GM12878 (cell line): ENCODE measurements around the gene EXOC3L1. TPM values are rescaled to one million over a fixed set of nuclear protein-coding genes. Genes with fewer than 3 reads are reported as not detected.
A peak's percentile ranks its signal among the peaks of the same experiment; 100 is the strongest.

Experiments used
- ATAC-seq: fragments of 200-7000 bp; cut with Tn5 transposase; 3 replicates; pipeline ENCODE4 v1.9.1; 2020; ENCODE audit warnings: mild to moderate bottlenecking, moderate library complexity
- BruUV-seq: library from RNA; stranded (reverse); fragments of 400-500 nt; replicated peaks from 2 replicates; lab custom pipeline; 2021; lab: Mats Ljungman, UMichigan
- CTCF ChIA-PET: fragments of 300-600 bp; sonication (Branson Sonifier 250); formaldehyde crosslinking; extraction: SDS; loops from one replicate; lab custom pipeline; 2021; ENCODE audit warnings: inconsistent platforms; lab: Yijun Ruan, JAX
- POLR2A ChIA-PET: fragments of 350-600 bp; formaldehyde crosslinking; extraction: SDS; loops from one replicate; lab custom pipeline; 2021; ENCODE audit warnings: inconsistent platforms; lab: Charles Lee
- RAD21 ChIA-PET: fragments of 300-600 bp; sonication (Branson Sonifier 250); formaldehyde crosslinking; loops from one replicate; lab custom pipeline; 2023; ENCODE audit warnings: antibody characterized with exemption; ENCODE audit not compliant: unreplicated experiment; lab: Charles Lee
- SMC1A ChIA-PET: fragments of 300-600 bp; sonication (Branson Sonifier 250); formaldehyde crosslinking; loops from one replicate; lab custom pipeline; 2023; ENCODE audit not compliant: unreplicated experiment, uncharacterized antibody; lab: Charles Lee
- DNase-seq: peaks from one replicate; pipeline ENCODE4 v3.0.0-alpha.2; 2011; ENCODE audit warnings: low read depth, low spot score
- FAIRE-seq: peaks from 3 replicates; lab custom pipeline; 2011; peaks lifted over from hg19 to GRCh38; lab: Jason Lieb, UNC
- H2AFZ ChIP-seq: 2 replicates; pipeline ENCODE4 v1.6.0; 2011; ENCODE audit warnings: low read depth, low read length, control low read depth; ENCODE audit not compliant: control insufficient read depth
- H3K27ac ChIP-seq: 2 replicates; pipeline ENCODE4 v1.5.1; 2011; ENCODE audit warnings: control low read depth; ENCODE audit not compliant: control insufficient read depth, insufficient read depth
- H3K27me3 ChIP-seq, 2 experiments: replicated peaks in 1 of 2; 2 replicates each; pipeline versions ENCODE4 v1.6.0 to v1.6.1; 2011; ENCODE audit warnings: low read length in 1 of 2; ENCODE audit not compliant: control insufficient read depth in 2 of 2, insufficient read depth in 2 of 2
- H3K36me3 ChIP-seq, 2 experiments: 2 replicates each; pipeline ENCODE4 v1.5.1; 2011; ENCODE audit warnings: low read length in 1 of 2; ENCODE audit not compliant: control insufficient read depth in 2 of 2, insufficient read depth in 2 of 2
- H3K4me1 ChIP-seq: 2 replicates; pipeline ENCODE4 v1.6.1; 2011; ENCODE audit warnings: mild to moderate bottlenecking, low read length, moderate library complexity, mixed read lengths; ENCODE audit not compliant: control insufficient read depth, insufficient read depth
- H3K4me2 ChIP-seq: 2 replicates; pipeline ENCODE4 v1.6.0; 2011; ENCODE audit warnings: control low read depth; ENCODE audit not compliant: control insufficient read depth, insufficient read depth
- H3K4me3 ChIP-seq: fragments of 200-600 bp; sonication (generic); 2 replicates; pipeline ENCODE4 v1.5.1; 2016
- H3K79me2 ChIP-seq: 2 replicates; pipeline ENCODE4 v1.6.0; 2011; ENCODE audit warnings: low read length; ENCODE audit not compliant: control insufficient read depth, insufficient read depth
- H3K9ac ChIP-seq: 2 replicates; pipeline ENCODE4 v1.8.0; 2011; ENCODE audit warnings: low read length, control low read depth, mixed read lengths; ENCODE audit not compliant: control insufficient read depth, insufficient read depth
- H3K9me3 ChIP-seq: replicated peaks from 3 replicates; pipeline ENCODE4 v1.5.1; 2011; ENCODE audit warnings: mild to moderate bottlenecking, low read length; ENCODE audit not compliant: control insufficient read depth, insufficient read depth
- H4K20me1 ChIP-seq: 2 replicates; pipeline ENCODE4 v1.6.0; 2011; ENCODE audit not compliant: control insufficient read depth, insufficient read depth
- CREB1 ChIP-seq: IDR thresholded peaks from 2 replicates; pipeline ENCODE4 v1.6.1; 2012; ENCODE audit warnings: low read depth, mild to moderate bottlenecking, inconsistent platforms
- CTCF ChIP-seq, 3 experiments: IDR thresholded peaks in 2 of 3; conservative IDR thresholded peaks in 1 of 3; 2 replicates each; pipeline ENCODE4 v1.5.1; 2011; ENCODE audit warnings: low read depth in 3 of 3, low read length in 3 of 3, mild to moderate bottlenecking in 3 of 3, control low read depth in 2 of 3, moderate library complexity in 2 of 3, inconsistent platforms in 1 of 3, mixed read lengths in 1 of 3; ENCODE audit not compliant: control insufficient read depth in 2 of 3, insufficient read depth in 1 of 3; ENCODE audit errors: extremely low read depth in 1 of 3
- E2F4 ChIP-seq: IDR thresholded peaks from 2 replicates; pipeline ENCODE4 v1.6.1; 2012; ENCODE audit warnings: low read depth, low read length, improper control_type of control experiment
- GABPA ChIP-seq: IDR thresholded peaks from 2 replicates; pipeline ENCODE4 v1.6.1; 2014; ENCODE audit warnings: antibody characterized with exemption, low read depth, mild to moderate bottlenecking, inconsistent platforms
- KLF5 ChIP-seq: fragments of 450-650 bp; IDR thresholded peaks from 2 replicates; pipeline ENCODE4 v1.6.1; 2014; ENCODE audit warnings: mild to moderate bottlenecking; ENCODE audit not compliant: partially characterized antibody
- PAX5 ChIP-seq: IDR thresholded peaks from 2 replicates; pipeline ENCODE4 v1.6.1; 2011; ENCODE audit warnings: low read depth, low read length, borderline replicate concordance
- POLR2AphosphoS5 ChIP-seq: IDR thresholded peaks from 2 replicates; pipeline ENCODE4 v1.6.1; 2011; ENCODE audit warnings: mild to moderate bottlenecking, low read length, inconsistent platforms
- RAD21 ChIP-seq: IDR thresholded peaks from 2 replicates; pipeline ENCODE4 v1.6.1; 2011; ENCODE audit warnings: mild to moderate bottlenecking, low read depth, low read length, moderate library complexity; ENCODE audit not compliant: insufficient read depth
- ZNF217 ChIP-seq: fragments of 450-650 bp; IDR thresholded peaks from 2 replicates; pipeline ENCODE4 v1.6.1; 2017; ENCODE audit warnings: antibody characterized with exemption, mild to moderate bottlenecking
- WGBS: methylation state at CpG from one replicate; pipeline ENCODE4 v1.1.6; 2016; ENCODE audit warnings: low lambda C conversion rate; ENCODE audit not compliant: insufficient replicate concordance, insufficient coverage; ENCODE audit errors: missing lambda C conversion rate; 5-methylcytosine and 5-hydroxymethylcytosine counted together
- in situ Hi-C: fragments of 300-500 bp; cut with MboI; formaldehyde crosslinking; loops from 9 replicates; pipeline ENCODE4 v1.14.3; 2018; ENCODE audit warnings: mixed read lengths
- intact Hi-C: fragments of 100-400 bp; cut with micrococcal nuclease; formaldehyde crosslinking; loops from one replicate; pipeline ENCODE4 v1.14.2; 2022; ENCODE audit not compliant: unreplicated experiment
- polyA plus RNA-seq, 11 experiments: library from polyadenylated mRNA; depleted of rRNA in 4 of 11; unstranded in 6 of 11; stranded (reverse) in 5 of 11; fragments of >200 nt; fragmentation: Nextera tagmentation in 4 of 11; fragmentation: Illumina TruSeq in 1 of 11; extraction: Ambion mirVana in 4 of 11; extraction: Trizol in 1 of 11; gene quantifications; 1 replicate in 1 of 11; 2 replicates in 10 of 11; pipeline versions ENCODE4 v1.2.1 to v1.2.3, GENCODE V29; 2011 to 2016; ENCODE audit warnings: inconsistent platforms in 2 of 11, missing spikeins in 2 of 11, low read depth in 1 of 11
- total RNA-seq, 4 experiments: library from RNA; depleted of rRNA in 3 of 4; stranded (reverse); fragments of >200 nt in 3 of 4; fragmentation: Illumina TruSeq in 1 of 4; extraction: Trizol in 1 of 4; gene quantifications; 2 replicates each; pipeline versions ENCODE4 v1.2.1 to v1.2.3, GENCODE V29; 2013 to 2021

EXOC3L1 gene
- total and polyA plus RNA-seq, 10 of the 15 experiments (the other 5 are each of a cell fraction or from before 2014, with no cell fraction given), result 0.07 to 0.42 TPM; not detected in 8

GRCh38 chr16:67192781-67193361, 2.9 kb upstream of the EXOC3L1 start:
- H3K79me2 ChIP-seq, result peaks cover 23% of the 10 kb centered on the region
- ATAC-seq (peak; percentile 37), FAIRE-seq (peak; percentile 18), DNase-seq (no peak)
- no TSS peak for BruUV-seq
- H3K36me3 ChIP-seq, result peaks cover 14 to 26% of the 10 kb centered on the region in 2 experiments
- intact Hi-C loops (loop anchor here (2.0 kb wide), 1 partner anchor 54 kb away; the partner anchor contains the start of gene FHOD1), in situ Hi-C loops (no loop called here)
- peak overlapping the region; percentile 95 for H3K4me2 ChIP-seq
- H3K27me3 ChIP-seq, result no peaks in the 10 kb centered on the region
- peak overlapping the region; percentile 99 for H3K4me3 ChIP-seq
- H4K20me1 ChIP-seq, result peaks cover 7% of the 10 kb centered on the region
- ChIA-PET POLR2A (interaction anchor here (0.6 to 4.7 kb wide), 7 partner anchors 9 to 34 kb away, joined by 3 to 22 read pairs (median 3); partner anchors contain the start of gene TMEM208), SMC1A (interaction anchor here (0.8 to 2.1 kb wide), 4 partner anchors 52 to 175 kb away, joined by 3 to 9 read pairs (median 3); partner anchors contain the start of gene PHAF1), RAD21 (interaction anchor here (0.8 to 1.7 kb wide), 6 partner anchors 9 to 54 kb away, joined by 3 to 7 read pairs (median 4); partner anchors contain the start of genes FHOD1, NOL3 and TMEM208), CTCF (interaction anchor here (0.6 to 1.8 kb wide), 9 partner anchors 18 to 239 kb away, joined by 3 to 11 read pairs (median 4); partner anchors contain the start of genes FBXL8, TMEM208 and TRADD)
- H3K9ac ChIP-seq, result peak overlapping the region; percentile 97
- peaks cover 8% of the 10 kb centered on the region for H3K4me1 ChIP-seq
- WGBS, result 2% methylated on average over 17 of the region's 17 CpGs
- peak overlapping the region; percentile 79 for H3K27ac ChIP-seq
- TF ChIP-seq PAX5 (no peak), E2F4 (no peak), KLF5 (no peak), ZNF217 (no peak), POLR2AphosphoS5 (0 out of 2 replicates have a peak, but pooled peaks have one; percentile 44), GABPA (no peak), RAD21 (no peak), CTCF (IDR thresholded peaks at IDR 0.05 in 2 of 3, conservative IDR thresholded peaks at IDR 0.05 in 1 of 3; ENCODE audit: control insufficient read depth in 2 of 3, extremely low read depth in 1 of 3, insufficient read depth in 1 of 3, low read depth in 3 of 3, low read length in 3 of 3) (no peak), CREB1 (peak; percentile 35; the same call in 1 of the 2 replicates)
- TF ChIP-seq, all 136 proteins: peak for 2
- H2AFZ ChIP-seq, result no peak overlapping the region
- no peaks in the 10 kb centered on the region for H3K9me3 ChIP-seq
